NCI-H2227 treated with DMSO at 0.1 percent for 48 hours (cell line): ENCODE data around the gene ATRAID.
"Not testable (repeated sequence)": the region's sequence is repeated elsewhere in the genome, so short reads cannot be mapped to it uniquely, and the experiment has no call there.

Experiments used
- DNase-seq: peaks from one replicate; lab custom pipeline; 2025; lab: John Stamatoyannopoulos, UW

Gene ATRAID, protein sequence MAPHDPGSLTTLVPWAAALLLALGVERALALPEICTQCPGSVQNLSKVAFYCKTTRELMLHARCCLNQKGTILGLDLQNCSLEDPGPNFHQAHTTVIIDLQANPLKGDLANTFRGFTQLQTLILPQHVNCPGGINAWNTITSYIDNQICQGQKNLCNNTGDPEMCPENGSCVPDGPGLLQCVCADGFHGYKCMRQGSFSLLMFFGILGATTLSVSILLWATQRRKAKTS

DNA sequence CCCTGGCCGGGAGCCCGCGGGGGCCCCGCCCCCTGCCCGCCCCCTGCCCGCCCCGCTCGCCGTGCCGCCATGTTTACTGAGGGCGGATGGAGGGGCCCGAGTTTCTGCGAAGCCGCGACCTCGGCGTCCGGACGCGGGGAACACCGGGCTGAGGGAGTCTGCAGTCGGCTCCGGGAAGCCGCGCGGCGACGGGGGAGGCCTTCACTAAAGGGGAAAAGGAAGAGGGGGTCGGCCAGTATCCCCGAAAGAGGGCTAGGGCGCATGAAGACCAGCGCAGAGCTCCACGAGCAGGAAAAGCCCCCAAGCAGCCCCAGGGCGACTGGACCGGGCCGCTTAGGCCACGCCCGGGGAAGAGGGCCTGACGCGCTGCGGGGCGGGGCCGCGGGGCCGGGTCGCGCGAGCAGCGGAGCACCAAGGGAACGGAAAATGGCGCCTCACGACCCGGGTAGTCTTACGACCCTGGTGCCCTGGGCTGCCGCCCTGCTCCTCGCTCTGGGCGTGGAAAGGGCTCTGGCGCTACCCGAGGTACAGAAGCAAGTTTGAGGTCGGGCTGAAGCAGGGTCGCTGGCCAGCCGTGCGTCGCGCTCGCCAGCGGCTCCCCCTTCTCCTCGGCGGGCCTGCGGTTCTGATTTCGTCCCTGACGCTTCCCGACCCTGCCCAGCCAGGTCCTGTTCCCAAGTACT, at the start of gene ATRAID, which contains the start of gene SLC5A6:
TSS of gene ATRAID (plus strand) at position 99 of the 683 bp plus-strand sequence. CDS start at position 427, 328 bp downstream.
TSS of gene SLC5A6 (minus strand) at position 326 of the 683 bp plus-strand sequence. CDS start 4,618 bp downstream, outside the sequence.
- peak; percentile 94 for DNase-seq

DNA sequence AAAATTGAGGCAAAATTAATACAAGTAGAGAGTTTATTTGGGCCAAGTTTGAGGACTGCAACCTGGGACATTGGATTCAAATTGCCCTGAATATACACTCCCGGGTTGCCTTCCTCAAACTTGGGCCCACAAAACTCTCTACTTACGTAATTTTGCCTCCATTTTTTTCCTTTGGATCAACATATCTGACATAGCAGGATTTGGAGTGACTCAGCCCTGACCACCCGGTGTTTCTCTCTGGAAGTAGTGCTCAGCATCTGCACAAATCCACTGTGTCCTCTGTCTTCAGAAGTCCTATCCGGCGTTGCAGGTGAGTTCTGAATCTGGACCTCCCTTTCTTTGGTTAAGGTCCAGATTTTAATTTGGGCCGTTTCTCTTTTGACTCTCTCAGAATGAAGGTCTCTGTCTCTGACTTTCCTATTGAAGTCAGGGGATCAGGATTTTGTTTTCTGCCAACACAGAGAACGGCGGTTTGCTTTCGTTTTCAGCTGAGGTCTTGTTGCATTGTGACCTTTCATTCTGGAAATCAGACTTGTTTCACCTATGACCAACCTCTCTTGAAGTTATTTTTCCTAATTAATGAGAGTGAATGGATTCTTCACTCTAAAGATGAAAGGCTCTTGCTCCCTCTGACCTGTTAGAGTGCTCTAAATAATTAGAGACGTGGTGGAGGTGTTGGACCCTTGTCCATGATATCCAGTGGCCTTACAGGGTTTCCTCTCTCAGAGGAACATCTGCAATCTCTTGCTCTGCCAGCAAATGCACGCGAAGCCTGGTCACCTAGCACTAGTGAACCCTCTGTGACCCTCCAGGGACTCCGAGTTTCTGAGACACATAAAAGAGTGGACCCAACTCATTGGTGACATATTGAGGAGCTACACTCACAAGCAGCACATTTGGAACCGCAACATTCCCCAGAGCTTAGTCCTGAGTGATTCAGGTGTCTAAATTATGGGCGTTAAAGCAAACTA, 49.4 kb upstream of the ATRAID start:
- no peak for DNase-seq

DNA sequence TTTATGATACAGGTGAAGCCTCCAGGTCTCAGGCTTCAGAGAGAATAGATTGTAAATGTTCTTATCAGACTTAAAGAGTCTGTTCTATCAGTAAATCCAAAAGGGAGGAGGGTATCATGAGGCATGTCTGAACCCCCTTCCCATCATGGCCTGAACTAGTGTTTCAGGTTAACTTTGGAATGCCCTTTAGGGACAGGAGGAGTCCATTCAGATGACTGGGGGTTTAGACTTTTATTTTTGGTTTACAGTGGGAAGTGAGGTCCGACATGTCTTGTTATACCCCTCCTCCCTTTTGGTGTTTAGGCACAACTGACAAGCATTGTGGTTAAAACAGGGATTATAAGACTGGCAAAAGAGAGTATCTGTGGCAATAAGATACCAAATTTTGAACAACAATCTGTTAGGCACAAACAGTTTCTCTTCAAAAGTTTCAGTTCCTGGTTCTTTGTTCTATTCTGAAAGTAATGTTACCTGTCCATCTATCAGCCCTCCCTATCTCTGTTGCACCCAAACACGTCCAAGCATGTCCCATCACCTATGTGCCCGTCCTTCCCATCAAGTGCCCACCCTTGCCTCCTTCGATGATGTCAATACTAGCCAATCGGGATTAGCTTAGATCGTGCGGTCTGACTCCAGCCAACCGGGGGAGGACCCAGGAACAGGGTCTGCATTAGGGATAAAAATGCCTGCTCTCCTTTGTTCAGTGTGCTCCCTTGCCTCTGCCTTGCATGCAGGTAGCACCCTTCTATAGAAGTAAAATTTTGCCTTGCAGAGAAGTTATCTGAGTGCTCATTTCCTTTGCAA, 46.7 kb upstream of the ATRAID start:
- DNase-seq: no peak

- DNase-seq: no peak
Measured at GRCh38 chr2:27170581-27171337, 41.1 kb upstream of the ATRAID start.

DNA sequence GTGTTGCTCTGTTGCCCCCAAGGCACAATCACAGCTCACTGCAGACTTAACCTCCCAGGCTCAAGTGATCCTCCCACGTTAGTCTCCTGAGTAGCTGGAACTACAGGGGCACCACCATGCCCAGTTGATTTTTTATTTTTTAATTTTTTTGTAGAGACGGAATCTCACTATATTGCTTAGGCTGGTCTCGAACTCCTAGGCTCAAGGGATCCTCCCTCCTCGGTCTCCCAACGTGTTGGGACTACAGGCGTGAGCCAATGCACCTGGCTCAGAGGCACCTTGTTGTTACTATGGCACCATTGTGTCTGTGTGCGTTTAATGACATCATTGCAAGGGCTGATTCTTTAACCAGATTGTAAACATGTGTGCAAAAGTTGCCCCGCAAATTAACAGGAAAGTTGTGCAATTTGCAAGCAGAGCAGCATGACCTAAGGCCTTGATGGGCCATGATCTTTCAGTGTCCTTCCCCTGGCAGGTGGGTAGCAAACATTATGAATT, 40.4 kb upstream of the ATRAID start:
- no peak for DNase-seq

DNA sequence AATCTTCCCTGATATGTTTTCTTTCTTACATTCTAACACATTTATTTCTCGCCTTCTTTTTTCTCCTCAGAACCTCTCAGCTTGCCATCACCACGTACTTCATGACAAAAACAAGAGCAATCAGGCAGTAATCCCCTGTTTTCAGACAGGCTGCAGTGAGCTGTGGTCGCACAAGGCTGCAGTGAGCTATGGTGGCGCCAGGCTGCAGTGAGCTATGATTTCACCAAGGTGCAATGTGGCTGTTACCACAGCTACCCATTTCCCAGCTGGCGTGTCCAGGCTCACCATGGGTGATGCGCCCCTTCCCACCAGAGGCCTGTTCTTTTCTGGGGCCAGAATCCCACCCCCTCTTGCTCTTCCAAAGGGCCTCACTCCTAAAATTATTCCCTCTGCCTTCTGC, 37.2 kb upstream of the ATRAID start:
- DNase-seq: peak; percentile 14

GRCh38 chr2:27175330-27175729, 36.5 kb upstream of the ATRAID start:
- no peak for DNase-seq

- not testable (repeated sequence) for DNase-seq
Measured at GRCh38 chr2:27175781-27176180, 36.1 kb upstream of the ATRAID start.

DNA sequence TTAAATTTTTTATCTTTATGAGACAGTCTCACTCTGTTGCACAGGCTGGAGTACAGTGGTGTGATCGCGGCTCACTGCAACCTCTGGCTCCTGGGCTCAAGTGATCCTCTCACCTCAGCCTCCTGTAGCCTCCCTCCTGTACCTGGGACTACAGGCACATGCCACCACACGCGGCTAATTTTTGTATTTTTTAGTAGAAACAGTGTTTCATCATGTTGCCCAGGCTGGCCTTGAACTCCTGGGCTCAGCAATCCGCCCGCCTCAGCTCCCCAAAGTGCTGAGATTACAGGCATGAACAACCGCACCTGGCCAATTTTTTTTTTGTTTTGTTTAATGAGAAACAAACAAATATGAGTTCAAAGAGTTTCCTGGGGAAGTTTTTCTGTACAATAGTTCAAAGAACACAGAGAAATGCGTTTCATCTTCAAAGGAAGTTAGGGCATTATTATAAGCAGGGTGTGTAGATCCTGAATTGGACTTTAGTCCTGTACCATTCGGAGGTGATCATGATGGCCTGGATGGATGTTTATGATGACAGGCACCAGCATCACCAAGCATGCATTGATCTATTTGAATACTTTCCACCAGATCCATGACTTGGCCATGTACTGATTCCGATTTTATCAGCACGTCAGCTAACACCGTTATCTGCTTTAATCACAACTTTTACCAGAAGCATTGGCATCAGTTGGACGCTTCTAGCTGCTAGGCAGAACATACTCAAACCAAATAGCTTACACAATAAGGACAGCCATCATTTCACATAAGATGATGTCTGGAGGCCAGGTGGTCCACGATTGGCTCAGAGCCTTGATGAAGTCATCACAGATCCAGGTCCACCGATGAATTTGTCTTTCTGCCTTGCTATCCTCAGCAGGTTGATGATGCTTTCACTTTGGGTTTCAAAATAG, 34.1 kb upstream of the ATRAID start:
- no peak for DNase-seq

DNA sequence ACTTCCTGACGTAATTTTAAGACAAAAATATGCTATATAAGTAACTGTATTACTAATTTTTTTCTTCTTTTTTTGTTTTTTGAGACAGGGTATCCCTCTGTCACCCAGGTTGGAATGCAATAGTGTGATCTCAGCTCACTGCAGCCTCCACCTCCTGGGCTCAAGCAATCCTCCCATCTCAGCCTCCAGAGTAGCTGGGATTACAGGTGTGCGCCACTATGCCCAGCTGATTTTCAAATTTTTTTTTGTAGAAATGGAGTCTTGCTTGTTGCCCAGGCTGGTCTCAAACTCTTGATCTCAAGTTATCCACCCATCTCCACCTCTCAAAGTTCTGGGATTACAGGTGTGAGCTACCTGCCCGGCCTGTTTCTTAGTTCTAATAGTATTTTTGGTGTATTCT, 33.4 kb upstream of the ATRAID start:
- DNase-seq: no peak

DNA sequence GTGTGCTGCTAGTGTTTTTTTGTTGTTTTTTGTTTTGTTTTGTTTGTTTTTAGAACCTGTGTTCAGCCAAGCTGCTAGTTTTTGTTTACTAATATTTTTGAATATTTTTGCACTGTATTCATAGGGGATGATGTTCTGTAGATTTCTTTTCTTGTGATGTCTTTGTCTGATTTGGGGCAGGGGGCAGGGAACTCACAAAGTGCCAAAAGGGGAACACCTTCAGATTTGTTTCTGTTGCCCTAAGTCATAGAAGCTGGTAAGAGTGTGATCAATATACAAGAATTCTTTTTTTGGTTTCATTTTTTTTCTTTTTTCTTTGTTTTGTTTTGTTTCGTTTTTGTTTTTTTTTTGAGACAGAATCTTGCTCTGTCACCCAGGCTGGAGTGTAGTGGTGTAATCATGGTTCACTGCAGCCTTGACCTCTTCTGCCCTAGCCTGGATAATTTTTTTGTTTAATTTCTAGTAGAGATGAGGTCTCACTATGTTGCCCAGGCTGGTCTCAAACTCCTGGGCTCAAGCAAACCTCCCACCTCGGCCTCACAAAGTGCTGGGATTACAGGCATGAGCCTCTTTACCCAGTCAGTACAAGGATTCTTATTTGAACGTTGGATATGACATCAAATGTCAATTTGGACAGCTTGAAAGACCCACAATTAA, 32.4 kb upstream of the ATRAID start:
- no peak for DNase-seq

- DNase-seq: no peak
Measured at GRCh38 chr2:27182346-27182745, 29.5 kb upstream of the ATRAID start.

DNA sequence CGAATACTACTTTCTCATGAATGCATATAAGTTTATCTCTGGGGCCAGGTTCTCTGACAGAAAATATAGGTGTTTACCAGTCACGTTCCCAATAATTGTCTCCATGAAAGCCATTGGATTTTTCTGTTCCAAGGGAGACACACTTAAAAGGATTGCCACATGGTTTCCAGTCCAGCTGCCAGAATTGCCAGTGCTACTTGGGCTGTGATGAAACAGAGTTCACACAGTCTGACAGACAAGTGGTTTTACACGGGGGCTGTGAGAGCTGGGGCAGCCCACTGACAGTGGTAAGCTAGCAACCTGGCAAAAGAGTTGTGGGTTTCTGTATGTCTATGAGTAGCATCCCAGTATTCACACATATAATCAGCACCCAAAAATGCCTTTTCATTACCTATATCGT, 27.7 kb upstream of the ATRAID start:
- DNase-seq: no peak

DNA sequence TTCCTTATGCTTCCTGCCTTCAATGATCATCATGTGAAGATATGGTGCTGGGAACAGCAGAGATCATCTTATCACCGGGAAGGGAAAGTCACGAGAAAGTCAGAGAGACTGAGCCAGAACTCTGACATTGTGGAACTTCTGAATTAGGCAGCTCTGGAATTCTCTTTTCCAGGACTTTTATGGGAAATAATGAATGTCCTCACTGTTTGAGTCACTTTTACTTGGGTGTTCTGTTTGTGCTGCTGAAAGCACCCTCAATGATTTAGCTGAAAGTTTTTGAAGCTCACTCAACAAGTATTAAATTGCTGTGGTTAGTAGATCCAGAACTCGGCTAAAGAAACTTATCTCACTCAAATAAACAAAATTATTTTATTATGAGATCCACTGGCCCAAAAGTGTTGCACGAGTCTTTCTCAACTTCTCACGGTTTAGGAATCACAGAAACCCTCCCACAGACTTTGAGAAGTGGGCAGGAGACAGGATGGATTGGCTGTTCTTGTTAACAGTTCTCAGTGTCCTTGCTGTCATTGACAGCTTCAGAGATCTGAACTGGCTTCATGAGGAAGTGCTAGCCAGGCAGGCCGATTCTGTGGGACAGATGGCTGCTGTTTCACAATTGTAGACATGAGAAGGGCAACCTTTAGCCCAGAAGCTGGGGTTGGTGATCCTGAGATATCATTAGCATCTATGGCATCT, 26.4 kb upstream of the ATRAID start:
- no peak for DNase-seq

DNA sequence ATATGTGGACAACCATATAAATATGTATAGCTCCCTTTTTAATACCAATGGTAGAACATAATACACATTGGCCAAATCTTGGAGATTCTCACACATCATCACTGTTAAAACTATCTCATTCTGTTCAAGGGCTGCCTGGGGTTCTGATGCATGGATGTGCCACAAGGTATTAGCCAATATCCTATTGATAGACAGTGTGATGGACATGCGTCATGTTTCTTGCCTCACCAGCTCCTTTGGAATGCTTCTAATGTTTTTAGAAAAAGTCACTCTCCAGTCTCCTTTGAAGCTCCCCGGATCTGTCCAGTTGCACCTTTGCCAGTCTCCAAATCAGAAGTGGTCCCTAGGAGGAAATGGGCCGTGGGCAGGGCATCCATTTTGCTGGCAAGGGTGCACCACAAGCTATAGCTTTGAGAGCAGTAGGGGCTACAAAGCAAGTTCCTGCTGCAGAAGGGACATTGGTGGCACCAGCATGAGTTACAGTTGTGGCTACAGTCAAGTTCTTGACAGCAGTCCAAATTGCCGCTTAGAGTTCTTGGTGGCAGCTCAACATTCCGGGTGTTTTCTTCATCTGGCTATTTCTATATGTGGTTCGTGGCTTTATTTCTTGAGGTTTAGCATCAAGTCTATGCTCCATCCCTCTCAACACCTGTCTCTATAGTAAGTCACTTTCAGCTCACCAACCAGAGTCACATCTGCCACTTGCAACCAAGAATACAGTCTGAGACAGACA, 25.1 kb upstream of the ATRAID start:
- DNase-seq: no peak

DNA sequence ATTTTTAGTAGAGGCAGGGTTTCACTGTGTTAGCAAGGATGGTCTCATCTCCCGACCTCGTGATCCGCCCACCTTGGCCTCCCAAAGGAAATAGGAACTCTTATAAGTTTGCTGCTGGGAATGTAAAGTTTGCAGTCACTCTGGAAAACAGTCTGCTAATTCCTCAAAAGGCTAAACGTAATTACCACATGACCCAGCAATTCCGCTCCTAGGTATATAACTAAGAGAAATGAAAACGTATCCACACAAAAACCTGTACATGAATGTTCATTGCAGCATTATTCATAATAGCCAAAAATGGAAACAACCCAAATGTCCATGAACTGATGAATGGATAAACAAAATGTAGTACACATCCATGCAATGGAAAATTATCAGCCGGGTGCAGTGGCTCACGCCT, 21.9 kb upstream of the ATRAID start:
- DNase-seq: no peak

GRCh38 chr2:27191070-27191829, 20.6 kb upstream of the ATRAID start:
- DNase-seq: peak; percentile 74
